ENCODE measurements around the gene ABCC4. TPM values are rescaled to one million over a fixed set of nuclear protein-coding genes. Genes with fewer than 3 reads are reported as not detected.

Gene ABCC4
- total and polyA plus RNA-seq, 2 of the 13 experiments (the other 11 are each of a cell fraction or from before 2014, with no cell fraction given) = 4.2 to 11.3 TPM

GRCh38 chr13:95301183-95301967 is at the start of gene ABCC4 (continued):
- TF ChIP-seq ZNF460 (CRISPR knock-in tag; IDR thresholded peaks at IDR 0.05; ENCODE audit: borderline replicate concordance) = no peak
- no peak for TF ChIP-seq PPARG (CRISPR knock-in tag; conservative IDR thresholded peaks at IDR 0.05)
- TF ChIP-seq KIAA2018 (CRISPR knock-in tag; IDR thresholded peaks at IDR 0.05; ENCODE audit: borderline replicate concordance) = no peak
- TF ChIP-seq PATZ1 (CRISPR knock-in tag; IDR thresholded peaks at IDR 0.05) = no peak; the same call in 1 of the 2 replicates
- TF ChIP-seq ZNF510 (CRISPR knock-in tag; IDR thresholded peaks at IDR 0.05; ENCODE audit: low read depth) = peak; percentile 25; the same call in 1 of the 2 replicates
- no peak for TF ChIP-seq ZNF205 (CRISPR knock-in tag; IDR thresholded peaks at IDR 0.05)
- no peak for TF ChIP-seq ZNF850 (CRISPR knock-in tag; conservative IDR thresholded peaks at IDR 0.05)
- no peak for TF ChIP-seq HOXD1 (CRISPR knock-in tag; IDR thresholded peaks at IDR 0.05)
- TF ChIP-seq FOXO4 (CRISPR knock-in tag; conservative IDR thresholded peaks at IDR 0.05) = 0 out of 2 replicates have a peak, but pooled peaks have one; percentile 92
- no peak for TF ChIP-seq FOXK1 (CRISPR knock-in tag; IDR thresholded peaks at IDR 0.05; ENCODE audit: borderline replicate concordance, low read depth)
- TF ChIP-seq ZNF770 (CRISPR knock-in tag; IDR thresholded peaks at IDR 0.05) = no peak
- no peak for TF ChIP-seq RCOR2 (CRISPR knock-in tag; IDR thresholded peaks at IDR 0.05)
- no peak for TF ChIP-seq TARDBP (CRISPR knock-in tag; IDR thresholded peaks at IDR 0.05)
- no peak for TF ChIP-seq MAF1 (CRISPR knock-in tag; IDR thresholded peaks at IDR 0.05; ENCODE audit: borderline replicate concordance)
- TF ChIP-seq RBM22 (optimal IDR thresholded peaks at IDR 0.05; ENCODE audit: low read length) = no peak

All from HepG2 (cell line).